ENCODE measurements around the gene FITM2. TPM values are rescaled to one million over a fixed set of nuclear protein-coding genes. Genes with fewer than 3 reads are reported as not detected.

FITM2 gene
- total RNA-seq, 1 donor: 7.2 TPM

GRCh38 chr20:44309763-44310663 is 989 bp downstream of the FITM2 start:
- Histone ChIP-seq H3K9me3 (ENCODE audit: low read depth, low read length) (no peaks in the 10 kb centered on the region), H4K20me1 (ENCODE audit: insufficient read depth, low read length) (no peaks in the 10 kb centered on the region), H3K27ac (ENCODE audit: low read depth, low read length) (peak overlapping the region; percentile 39), H3K36me3 (ENCODE audit: insufficient read depth, low read length) (no peaks in the 10 kb centered on the region), H3K27me3 (ENCODE audit: insufficient read depth, low read length) (no peaks in the 10 kb centered on the region), H3K4me2 (ENCODE audit: insufficient read depth, low read length) (peak overlapping the region; percentile 100), H3K4me1 (ENCODE audit: insufficient read depth, low read length) (peaks cover 13% of the 10 kb centered on the region), H3K4me3 (ENCODE audit: insufficient read depth, low read length) (peak overlapping the region; percentile 96), H3K79me2 (ENCODE audit: insufficient read depth, low read length) (peaks cover 16% of the 10 kb centered on the region), H2AFZ (ENCODE audit: low read length) (peak overlapping the region; percentile 98)
- TF ChIP-seq, protein P1, sequence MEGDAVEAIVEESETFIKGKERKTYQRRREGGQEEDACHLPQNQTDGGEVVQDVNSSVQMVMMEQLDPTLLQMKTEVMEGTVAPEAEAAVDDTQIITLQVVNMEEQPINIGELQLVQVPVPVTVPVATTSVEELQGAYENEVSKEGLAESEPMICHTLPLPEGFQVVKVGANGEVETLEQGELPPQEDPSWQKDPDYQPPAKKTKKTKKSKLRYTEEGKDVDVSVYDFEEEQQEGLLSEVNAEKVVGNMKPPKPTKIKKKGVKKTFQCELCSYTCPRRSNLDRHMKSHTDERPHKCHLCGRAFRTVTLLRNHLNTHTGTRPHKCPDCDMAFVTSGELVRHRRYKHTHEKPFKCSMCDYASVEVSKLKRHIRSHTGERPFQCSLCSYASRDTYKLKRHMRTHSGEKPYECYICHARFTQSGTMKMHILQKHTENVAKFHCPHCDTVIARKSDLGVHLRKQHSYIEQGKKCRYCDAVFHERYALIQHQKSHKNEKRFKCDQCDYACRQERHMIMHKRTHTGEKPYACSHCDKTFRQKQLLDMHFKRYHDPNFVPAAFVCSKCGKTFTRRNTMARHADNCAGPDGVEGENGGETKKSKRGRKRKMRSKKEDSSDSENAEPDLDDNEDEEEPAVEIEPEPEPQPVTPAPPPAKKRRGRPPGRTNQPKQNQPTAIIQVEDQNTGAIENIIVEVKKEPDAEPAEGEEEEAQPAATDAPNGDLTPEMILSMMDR (IDR thresholded peaks at IDR 0.05; ENCODE audit: extremely low read depth, low read depth, low read length): no peak
- peak; percentile 92 for DNase-seq (ENCODE audit: insufficient read length, low spot score, missing footprints)

- no peak overlapping the region for H3K27ac ChIP-seq (ENCODE audit: low read depth, low read length)
- TF ChIP-seq, protein P1 (IDR thresholded peaks at IDR 0.05; ENCODE audit: extremely low read depth, low read depth, low read length): no peak
Measured at GRCh38 chr20:44306927-44307326, 4.1 kb downstream of the FITM2 start.

GRCh38 chr20:44304383-44304782 is 6.6 kb downstream of the FITM2 start:
- no peak for DNase-seq (ENCODE audit: insufficient read length, low spot score, missing footprints)
- peaks cover 3% of the 10 kb centered on the region for H3K79me2 ChIP-seq (ENCODE audit: insufficient read depth, low read length)
- H3K27me3 ChIP-seq (ENCODE audit: insufficient read depth, low read length): no peaks in the 10 kb centered on the region
- no peaks in the 10 kb centered on the region for H3K36me3 ChIP-seq (ENCODE audit: insufficient read depth, low read length)
- H2AFZ ChIP-seq (ENCODE audit: low read length): no peak overlapping the region
- H3K4me3 ChIP-seq (ENCODE audit: insufficient read depth, low read length): no peak overlapping the region
- H3K4me1 ChIP-seq (ENCODE audit: insufficient read depth, low read length): no peaks in the 10 kb centered on the region
- no peaks in the 10 kb centered on the region for H3K9me3 ChIP-seq (ENCODE audit: low read depth, low read length)
- no peak overlapping the region for H3K27ac ChIP-seq (ENCODE audit: low read depth, low read length)
- no peak overlapping the region for H3K4me2 ChIP-seq (ENCODE audit: insufficient read depth, low read length)
- H4K20me1 ChIP-seq (ENCODE audit: insufficient read depth, low read length): no peaks in the 10 kb centered on the region
- TF ChIP-seq, protein P1 (IDR thresholded peaks at IDR 0.05; ENCODE audit: extremely low read depth, low read depth, low read length): no peak

More at GRCh38 chr20:44306927-44307326, 4.1 kb downstream of the FITM2 start:
- DNase-seq (ENCODE audit: insufficient read length, low spot score, missing footprints): no peak
- Histone ChIP-seq H3K9me3 (ENCODE audit: low read depth, low read length) (no peaks in the 10 kb centered on the region), H3K4me2 (ENCODE audit: insufficient read depth, low read length) (no peak overlapping the region), H3K27me3 (ENCODE audit: insufficient read depth, low read length) (no peaks in the 10 kb centered on the region), H3K79me2 (ENCODE audit: insufficient read depth, low read length) (peaks cover 16% of the 10 kb centered on the region), H4K20me1 (ENCODE audit: insufficient read depth, low read length) (no peaks in the 10 kb centered on the region), H2AFZ (ENCODE audit: low read length) (no peak overlapping the region), H3K4me1 (ENCODE audit: insufficient read depth, low read length) (peaks cover 13% of the 10 kb centered on the region), H3K4me3 (ENCODE audit: insufficient read depth, low read length) (no peak overlapping the region), H3K36me3 (ENCODE audit: insufficient read depth, low read length) (no peaks in the 10 kb centered on the region)

GRCh38 chr20:44302736-44303135 is 8.3 kb downstream of the FITM2 start:
- H3K36me3 ChIP-seq (ENCODE audit: insufficient read depth, low read length): no peaks in the 10 kb centered on the region
- H3K4me3 ChIP-seq (ENCODE audit: insufficient read depth, low read length): no peak overlapping the region
- no peaks in the 10 kb centered on the region for H3K9me3 ChIP-seq (ENCODE audit: low read depth, low read length)
- H3K4me2 ChIP-seq (ENCODE audit: insufficient read depth, low read length): no peak overlapping the region
- no peak overlapping the region for H3K27ac ChIP-seq (ENCODE audit: low read depth, low read length)
- H2AFZ ChIP-seq (ENCODE audit: low read length): no peak overlapping the region
- TF ChIP-seq, protein P1 (IDR thresholded peaks at IDR 0.05; ENCODE audit: extremely low read depth, low read depth, low read length): no peak
- H3K27me3 ChIP-seq (ENCODE audit: insufficient read depth, low read length): no peaks in the 10 kb centered on the region
- no peaks in the 10 kb centered on the region for H3K4me1 ChIP-seq (ENCODE audit: insufficient read depth, low read length)
- no peaks in the 10 kb centered on the region for H3K79me2 ChIP-seq (ENCODE audit: insufficient read depth, low read length)
- DNase-seq (ENCODE audit: insufficient read length, low spot score, missing footprints): no peak
- no peaks in the 10 kb centered on the region for H4K20me1 ChIP-seq (ENCODE audit: insufficient read depth, low read length)

Data from osteoblast (primary cell).